HFF-Myc (cell line): ENCODE results near the gene SCARB1.
"Not testable (repeated sequence)": the region's sequence is repeated elsewhere in the genome, so short reads cannot be mapped to it uniquely, and the experiment has no call there.

Source experiments
- DNase-seq: peaks from one replicate; pipeline ENCODE4 v3.0.0-alpha.2; 2011; ENCODE audit warnings: low read depth; ENCODE audit errors: extremely low read depth
- H3K4me3 ChIP-seq: replicated peaks from 2 replicates; pipeline ENCODE4 v1.5.1; 2011; ENCODE audit warnings: low read depth, mild to moderate bottlenecking, control low read depth, low read length
- CTCF ChIP-seq: IDR thresholded peaks from 2 replicates; pipeline ENCODE4 v1.5.1; 2012; ENCODE audit warnings: mild to moderate bottlenecking, low read depth, low read length, control low read depth; ENCODE audit errors: missing control alignments

SCARB1 gene

GRCh38 chr12:124896461-124896860, 32.8 kb upstream of the SCARB1 start:
- DNase-seq: no peak
- no peak overlapping the region for H3K4me3 ChIP-seq
- no peak for TF ChIP-seq CTCF

- DNase-seq: no peak
- no peak for TF ChIP-seq CTCF
- no peak overlapping the region for H3K4me3 ChIP-seq
Measured at GRCh38 chr12:124893792-124894516, 30.3 kb upstream of the SCARB1 start.

GRCh38 chr12:124888260-124888659, 24.6 kb upstream of the SCARB1 start:
- TF ChIP-seq CTCF: no peak
- DNase-seq: no peak

GRCh38 chr12:124887766-124888165, 24.1 kb upstream of the SCARB1 start:
- not testable (repeated sequence) for DNase-seq, H3K4me3 ChIP-seq

More at GRCh38 chr12:124888260-124888659, 24.6 kb upstream of the SCARB1 start:
- no peak overlapping the region for H3K4me3 ChIP-seq

GRCh38 chr12:124884587-124885438, 21.1 kb upstream of the SCARB1 start:
- no peak for TF ChIP-seq CTCF

GRCh38 chr12:124883263-124884130, 19.8 kb upstream of the SCARB1 start:
- DNase-seq: no peak
- no peak overlapping the region for H3K4me3 ChIP-seq
- no peak for TF ChIP-seq CTCF

More at GRCh38 chr12:124884587-124885438, 21.1 kb upstream of the SCARB1 start:
- no peak overlapping the region for H3K4me3 ChIP-seq
- no peak for DNase-seq
